ENCODE data around the gene BMP10. TPM values are rescaled to one million over a fixed set of nuclear protein-coding genes. Genes with fewer than 3 reads are reported as not detected.

Gene BMP10
- total RNA-seq, 4 donors from 2014 or later = not detected

DNA sequence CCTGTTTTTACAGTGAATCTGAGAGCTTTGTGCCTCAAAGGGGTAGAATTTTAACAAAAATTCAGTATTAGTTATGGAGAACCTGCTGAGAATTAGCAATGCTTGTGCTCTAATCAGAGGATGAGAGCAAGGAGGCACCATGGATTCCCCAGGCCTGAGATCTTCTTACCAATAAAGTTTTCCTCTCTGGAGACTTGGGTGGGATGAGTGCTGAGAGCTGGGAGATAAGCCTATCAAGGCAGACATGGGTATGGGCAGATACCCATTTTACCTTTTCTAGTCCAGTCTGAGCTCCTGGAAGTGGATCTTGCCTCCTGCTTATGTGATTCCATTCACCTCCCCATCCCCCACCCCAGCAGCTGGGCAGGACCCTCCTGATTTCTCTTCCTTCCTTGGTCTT lies 53.9 kb downstream of the BMP10 start:
- Histone ChIP-seq H3K4me3 (replicated peaks in 1 of 3) (no peak overlapping the region), H3K27me3 (no peaks in the 10 kb centered on the region), H3K4me1 (peaks cover 5 to 9% of the 10 kb centered on the region in 2 donors), H3K9me3 (no peaks in the 10 kb centered on the region), H3K36me3 (no peaks in the 10 kb centered on the region), H3K27ac (no peak overlapping the region)
- no peak for TF ChIP-seq CTCF (IDR thresholded peaks at IDR 0.05)
- TF ChIP-seq POLR2A (IDR thresholded peaks at IDR 0.05) = no peak
- intact Hi-C loops (cut with DNase I) = no loop called here
- no peak for DNase-seq

Other genes starting within 250 kb of the BMP10 start
- not detected for gene PROKR1, start 227.8 kb downstream of the BMP10 start, total RNA-seq
- 10 to 100 TPM in 1 of 4 donors, 1 to 10 TPM in 3; 4.0 to 11.7 (median 6.9) TPM for gene ARHGAP25, start 136.6 kb downstream of the BMP10 start, total RNA-seq
- not detected for gene GKN2, start 81.5 kb upstream of the BMP10 start, total RNA-seq
- gene GKN1, start 103.2 kb upstream of the BMP10 start, total RNA-seq = not detected
- 100 to 1,000 TPM in 1 of 4 donors, 10 to 100 TPM in 3; 56.4 to 103 (median 79.3) TPM for gene ANTXR1, start 141.8 kb upstream of the BMP10 start, total RNA-seq

All from thyroid gland (tissue), 4 donors.